ENCODE results near the gene MTX1. TPM values are rescaled to one million over a fixed set of nuclear protein-coding genes. Genes with fewer than 3 reads are reported as not detected.
"Not testable (repeated sequence)": the region's sequence is repeated elsewhere in the genome, so short reads cannot be mapped to it uniquely, and the experiment has no call there.

The MTX1 gene
- total RNA-seq, 3 donors from 2014 or later (not counting 1 experiment from before 2014, with no cell fraction given) = 22.3 to 28.5 (median 27.9) TPM

DNA sequence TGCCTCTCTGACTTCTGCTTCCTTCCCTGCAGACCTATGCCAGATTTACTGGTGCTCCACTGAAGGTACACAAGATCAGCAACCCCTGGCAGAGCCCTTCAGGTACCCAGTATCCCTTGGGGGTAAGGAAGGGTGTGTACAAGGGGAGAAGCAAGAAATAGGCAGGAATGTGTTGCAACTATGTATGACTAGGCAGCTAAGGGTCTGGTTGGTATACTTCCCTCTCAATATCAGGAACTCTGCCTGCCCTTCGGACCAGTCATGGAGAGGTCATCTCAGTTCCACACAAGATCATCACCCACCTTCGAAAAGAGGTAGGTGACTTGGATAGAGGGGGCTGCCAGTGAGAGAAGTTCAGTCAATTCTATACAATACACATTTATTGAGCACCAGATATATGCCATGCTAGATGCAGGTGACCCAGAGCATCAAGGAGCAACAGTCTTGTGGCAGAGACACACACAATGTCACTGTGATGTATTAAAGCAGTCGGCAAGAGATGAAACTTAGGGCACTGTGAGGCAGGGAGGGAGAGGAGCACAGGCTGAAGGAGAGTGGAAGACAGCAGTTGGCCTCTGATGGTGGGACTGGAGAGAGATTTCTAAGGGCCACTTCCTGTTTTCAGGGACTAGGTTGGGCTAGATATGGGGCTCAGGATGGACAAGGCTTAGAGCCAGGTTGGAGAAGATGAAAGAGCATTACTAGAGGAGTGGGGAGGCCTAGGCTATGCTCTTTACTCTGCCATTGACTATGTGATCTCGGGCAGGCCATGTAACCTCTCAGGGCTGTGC, 2.0 kb downstream of the MTX1 start:
- no peak for ATAC-seq
- intact Hi-C loops (cut with micrococcal nuclease) = no loop called here
- no peaks in the 10 kb centered on the region for H3K36me3 ChIP-seq (ENCODE audit: control insufficient read depth, insufficient read depth, low read length)
- no peak for TF ChIP-seq CTCF (IDR thresholded peaks at IDR 0.05)
- H3K9me3 Mint-ChIP-seq = no peaks in the 10 kb centered on the region
- H3K36me3 Mint-ChIP-seq = no peaks in the 10 kb centered on the region
- H3K27ac ChIP-seq (ENCODE audit: low read length) = no peak overlapping the region
- no peaks in the 10 kb centered on the region for H3K27me3 ChIP-seq (ENCODE audit: control insufficient read depth, insufficient read depth, low read length)
- no peak overlapping the region for H3K4me3 ChIP-seq (ENCODE audit: low read length)
- H3K4me1 ChIP-seq (ENCODE audit: control insufficient read depth, insufficient read depth, low read length) = peaks cover 26% of the 10 kb centered on the region
- DNase-seq = no peak
- WGBS (ENCODE audit: insufficient coverage) = 100% methylated on average over 3 of the region's 4 CpGs
- no peaks in the 10 kb centered on the region for H3K27me3 Mint-ChIP-seq (ENCODE audit: low read depth in 2 of 2)
- H3K4me1 Mint-ChIP-seq = peaks cover 25 to 33% of the 10 kb centered on the region in 2 donors
- H3K4me3 Mint-ChIP-seq = peak overlapping the region; percentile 49
- no peaks in the 10 kb centered on the region for H3K9me3 ChIP-seq (ENCODE audit: control insufficient read depth, insufficient read depth, low read length)
- peak overlapping the region; percentile 92 to 96 for H3K27ac Mint-ChIP-seq

- intact Hi-C loops (cut with micrococcal nuclease); H3K9me3 Mint-ChIP-seq; DNase-seq; H3K27me3 Mint-ChIP-seq (ENCODE audit: low read depth in 2 of 2); H3K4me3 Mint-ChIP-seq; H3K9me3 ChIP-seq (ENCODE audit: control insufficient read depth, insufficient read depth, low read length); H3K36me3 Mint-ChIP-seq; H3K27ac ChIP-seq (ENCODE audit: low read length); ATAC-seq; H3K36me3 ChIP-seq (ENCODE audit: control insufficient read depth, insufficient read depth, low read length); H3K27me3 ChIP-seq (ENCODE audit: control insufficient read depth, insufficient read depth, low read length); H3K27ac Mint-ChIP-seq; H3K4me3 ChIP-seq (ENCODE audit: low read length): not testable (repeated sequence)
- WGBS (ENCODE audit: insufficient coverage) = 95% methylated on average over 12 of the region's 13 CpGs
- peaks cover 26% of the 10 kb centered on the region for H3K4me1 ChIP-seq (ENCODE audit: control insufficient read depth, insufficient read depth, low read length)
- peaks cover 25 to 33% of the 10 kb centered on the region in 2 donors for H3K4me1 Mint-ChIP-seq
Measured at GRCh38 chr1:155211381-155212050, 3.0 kb downstream of the MTX1 start.

GRCh38 chr1:155212051-155212440, 3.6 kb downstream of the MTX1 start:
- intact Hi-C loops (cut with micrococcal nuclease); DNase-seq; H3K9me3 ChIP-seq (ENCODE audit: control insufficient read depth, insufficient read depth, low read length); ATAC-seq; H3K9me3 Mint-ChIP-seq; H3K27me3 Mint-ChIP-seq (ENCODE audit: low read depth in 2 of 2); H3K36me3 Mint-ChIP-seq; H3K27ac Mint-ChIP-seq; H3K27me3 ChIP-seq (ENCODE audit: control insufficient read depth, insufficient read depth, low read length); H3K27ac ChIP-seq (ENCODE audit: low read length); H3K4me3 ChIP-seq (ENCODE audit: low read length); H3K36me3 ChIP-seq (ENCODE audit: control insufficient read depth, insufficient read depth, low read length); H3K4me3 Mint-ChIP-seq: not testable (repeated sequence)
- peaks cover 23% of the 10 kb centered on the region for H3K4me1 ChIP-seq (ENCODE audit: control insufficient read depth, insufficient read depth, low read length)
- WGBS (ENCODE audit: insufficient coverage) = 95% methylated on average over 5 of the region's 7 CpGs
- peaks cover 22 to 29% of the 10 kb centered on the region in 2 donors for H3K4me1 Mint-ChIP-seq

- 79% methylated on average over 2 of the region's 10 CpGs for WGBS (ENCODE audit: insufficient coverage)
- peaks cover 13 to 19% of the 10 kb centered on the region in 2 donors for H3K4me1 Mint-ChIP-seq
- H3K9me3 ChIP-seq (ENCODE audit: control insufficient read depth, insufficient read depth, low read length); ATAC-seq; H3K36me3 Mint-ChIP-seq; H3K27ac ChIP-seq (ENCODE audit: low read length); H3K9me3 Mint-ChIP-seq; H3K4me3 ChIP-seq (ENCODE audit: low read length); H3K27me3 Mint-ChIP-seq (ENCODE audit: low read depth in 2 of 2); H3K27ac Mint-ChIP-seq; H3K4me3 Mint-ChIP-seq; DNase-seq; H3K27me3 ChIP-seq (ENCODE audit: control insufficient read depth, insufficient read depth, low read length); intact Hi-C loops (cut with micrococcal nuclease); H3K36me3 ChIP-seq (ENCODE audit: control insufficient read depth, insufficient read depth, low read length): not testable (repeated sequence)
- peaks cover 15% of the 10 kb centered on the region for H3K4me1 ChIP-seq (ENCODE audit: control insufficient read depth, insufficient read depth, low read length)
Measured at GRCh38 chr1:155214702-155215101, 6.2 kb downstream of the MTX1 start.

Data from natural killer cell (primary cell).